HEK293T (cell line): ENCODE results near the gene HES4.

Source experiments
- CTCF ChIA-PET: fragments of 350-600 bp; formaldehyde crosslinking; extraction: SDS; loops from one replicate; lab custom pipeline; 2021; ENCODE audit warnings: antibody characterized with exemption, inconsistent platforms; lab: Yijun Ruan, JAX
- POLR2A ChIA-PET: fragments of 350-600 bp; formaldehyde crosslinking; extraction: SDS; loops from one replicate; lab custom pipeline; 2020; ENCODE audit warnings: antibody characterized with exemption, inconsistent platforms; lab: Yijun Ruan, JAX
- DNase-seq: peaks from one replicate; pipeline ENCODE4 v3.0.0; 2012; ENCODE audit warnings: mixed read lengths; ENCODE audit errors: extremely low spot score
- ARNT ChIP-seq: fragments of 450-650 bp; IDR thresholded peaks from 2 replicates; pipeline ENCODE4 v1.6.1; 2017; ENCODE audit warnings: mild to moderate bottlenecking
- BHLHE40 ChIP-seq: fragments of 450-650 bp; IDR thresholded peaks from 2 replicates; pipeline ENCODE4 v1.6.1; 2016; ENCODE audit warnings: mild to moderate bottlenecking, moderate library complexity, borderline replicate concordance
- CTBP1 ChIP-seq: fragments of 450-650 bp; IDR thresholded peaks from 2 replicates; pipeline ENCODE4 v1.6.1; 2016; ENCODE audit warnings: borderline replicate concordance
- ELF4 ChIP-seq: fragments of 450-650 bp; IDR thresholded peaks from 2 replicates; pipeline ENCODE4 v1.6.1; 2017; ENCODE audit warnings: antibody characterized with exemption
- FOXA1 ChIP-seq: fragments of 450-650 bp; IDR thresholded peaks from 2 replicates; pipeline ENCODE4 v1.6.1; 2016; ENCODE audit warnings: mild to moderate bottlenecking
- FOXK2 ChIP-seq: fragments of 450-650 bp; IDR thresholded peaks from 2 replicates; pipeline ENCODE4 v1.6.1; 2016; ENCODE audit warnings: mild to moderate bottlenecking
- FOXM1 ChIP-seq: fragments of 450-650 bp; IDR thresholded peaks from 2 replicates; pipeline ENCODE4 v1.6.1; 2017; ENCODE audit warnings: mild to moderate bottlenecking, borderline replicate concordance
- HDGF ChIP-seq: fragments of 450-650 bp; IDR thresholded peaks from 2 replicates; pipeline ENCODE4 v1.6.1; 2017; ENCODE audit warnings: antibody characterized with exemption, borderline replicate concordance
- L3MBTL2 ChIP-seq: fragments of 450-650 bp; conservative IDR thresholded peaks from 2 replicates; pipeline ENCODE4 v1.6.1; 2016; ENCODE audit warnings: mild to moderate bottlenecking
- LEF1 ChIP-seq: fragments of 450-650 bp; IDR thresholded peaks from 2 replicates; pipeline ENCODE4 v1.6.1; 2017; ENCODE audit warnings: mild to moderate bottlenecking, borderline replicate concordance
- NFRKB ChIP-seq: fragments of 450-650 bp; IDR thresholded peaks from 2 replicates; pipeline ENCODE4 v1.6.1; 2016; ENCODE audit warnings: mild to moderate bottlenecking, moderate library complexity
- SP1 ChIP-seq: fragments of 450-650 bp; IDR thresholded peaks from 2 replicates; pipeline ENCODE4 v1.6.1; 2017
- SUZ12 ChIP-seq: fragments of 450-650 bp; IDR thresholded peaks from 2 replicates; pipeline ENCODE4 v1.6.1; 2016; ENCODE audit warnings: mild to moderate bottlenecking
- TARDBP ChIP-seq: fragments of 450-650 bp; IDR thresholded peaks from 2 replicates; pipeline ENCODE4 v1.6.1; 2016
- ZNF384 ChIP-seq: fragments of 450-650 bp; IDR thresholded peaks from 2 replicates; pipeline ENCODE4 v1.6.1; 2016
- TF ChIP-seq, protein P1 (sequence below): fragments of 450-650 bp; IDR thresholded peaks from 2 replicates; pipeline ENCODE4 v1.6.1; 2016

Gene HES4

DNA sequence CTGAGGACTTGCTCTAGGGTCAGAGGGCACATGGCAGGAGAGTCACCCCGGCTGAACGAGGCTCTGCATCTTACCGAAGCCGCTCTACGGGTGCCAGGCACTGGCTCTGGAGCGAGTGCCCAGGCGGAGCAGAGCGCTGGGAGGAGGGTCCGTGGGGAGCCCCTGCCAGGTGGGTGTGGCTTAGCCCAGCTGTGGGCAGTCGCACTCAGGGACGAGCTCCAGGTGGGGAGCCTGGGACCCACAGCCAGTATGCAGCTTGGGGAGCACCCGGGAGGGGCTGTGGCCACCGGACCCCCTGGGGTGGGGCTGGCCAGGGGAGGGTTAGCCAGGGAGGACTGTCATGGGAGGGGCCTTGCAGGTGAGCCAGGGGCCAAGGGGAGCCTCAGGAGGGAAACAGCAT is 23.8 kb upstream of the HES4 start:
- CTCF ChIA-PET = no interaction called here
- TF ChIP-seq ZNF384 (no peak), TARDBP (no peak), L3MBTL2 (no peak), FOXM1 (no peak), FOXA1 (no peak), SP1 (no peak), ELF4 (no peak), ARNT (no peak), HDGF (no peak), FOXK2 (no peak), NFRKB (no peak)
- TF ChIP-seq, protein P1, sequence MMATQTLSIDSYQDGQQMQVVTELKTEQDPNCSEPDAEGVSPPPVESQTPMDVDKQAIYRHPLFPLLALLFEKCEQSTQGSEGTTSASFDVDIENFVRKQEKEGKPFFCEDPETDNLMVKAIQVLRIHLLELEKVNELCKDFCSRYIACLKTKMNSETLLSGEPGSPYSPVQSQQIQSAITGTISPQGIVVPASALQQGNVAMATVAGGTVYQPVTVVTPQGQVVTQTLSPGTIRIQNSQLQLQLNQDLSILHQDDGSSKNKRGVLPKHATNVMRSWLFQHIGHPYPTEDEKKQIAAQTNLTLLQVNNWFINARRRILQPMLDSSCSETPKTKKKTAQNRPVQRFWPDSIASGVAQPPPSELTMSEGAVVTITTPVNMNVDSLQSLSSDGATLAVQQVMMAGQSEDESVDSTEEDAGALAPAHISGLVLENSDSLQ = no peak
- no peak for DNase-seq
- POLR2A ChIA-PET = interaction anchor here (0.7 to 1.2 kb wide), 2 partner anchors 36 to 250 kb away, joined by 3 read pairs; partner anchors contain the start of gene UBE2J2

DNA sequence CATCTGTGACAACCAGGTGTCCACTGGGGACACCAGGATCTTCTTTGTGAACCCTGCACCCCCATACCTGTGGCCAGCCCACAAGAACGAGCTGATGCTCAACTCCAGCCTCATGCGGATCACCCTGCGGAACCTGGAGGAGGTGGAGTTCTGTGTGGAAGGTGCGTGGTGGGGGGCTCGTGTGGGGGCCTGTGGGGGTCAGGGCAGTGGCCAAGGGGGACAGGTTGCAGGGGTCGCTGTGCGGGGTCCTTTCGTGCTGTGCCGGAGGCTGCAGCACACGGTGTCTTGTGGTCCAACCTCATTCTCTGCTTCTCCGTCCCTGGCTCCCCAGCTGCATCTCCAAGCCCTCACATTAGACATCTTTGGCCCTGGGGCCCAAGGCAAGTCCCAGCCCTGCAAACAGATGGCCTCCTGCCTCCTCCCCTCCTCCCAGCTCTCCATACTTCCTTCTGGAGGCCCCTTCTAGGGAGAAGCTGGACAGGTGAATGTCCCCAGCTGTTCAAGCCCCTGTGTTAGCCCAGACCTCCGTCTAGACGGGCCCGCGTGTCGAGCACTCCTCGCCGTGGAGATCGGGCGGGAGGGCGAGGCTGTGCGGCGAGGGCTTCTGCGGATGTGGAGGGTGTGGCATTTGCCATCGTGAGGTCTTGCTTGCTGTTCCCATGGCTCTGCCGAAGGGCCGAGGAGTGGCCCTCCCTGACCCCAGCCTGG is 22.6 kb upstream of the HES4 start:
- ChIA-PET CTCF (interaction anchor here (0.6 kb wide), 1 partner anchor 42 kb away, joined by 4 read pairs; no protein-coding TSS in a partner anchor), POLR2A (interaction anchor here (0.9 kb wide), 1 partner anchor 16 kb away, joined by 3 read pairs; no protein-coding TSS in a partner anchor)
- DNase-seq = no peak
- TF ChIP-seq HDGF (no peak), ZNF384 (no peak), CTBP1 (no peak), SP1 (no peak), ELF4 (no peak), LEF1 (no peak), TARDBP (no peak), L3MBTL2 (no peak), FOXK2 (no peak), ARNT (no peak), SUZ12 (no peak), BHLHE40 (no peak), FOXA1 (no peak), FOXM1 (no peak), NFRKB (no peak)
- TF ChIP-seq, protein P1 = no peak

DNA sequence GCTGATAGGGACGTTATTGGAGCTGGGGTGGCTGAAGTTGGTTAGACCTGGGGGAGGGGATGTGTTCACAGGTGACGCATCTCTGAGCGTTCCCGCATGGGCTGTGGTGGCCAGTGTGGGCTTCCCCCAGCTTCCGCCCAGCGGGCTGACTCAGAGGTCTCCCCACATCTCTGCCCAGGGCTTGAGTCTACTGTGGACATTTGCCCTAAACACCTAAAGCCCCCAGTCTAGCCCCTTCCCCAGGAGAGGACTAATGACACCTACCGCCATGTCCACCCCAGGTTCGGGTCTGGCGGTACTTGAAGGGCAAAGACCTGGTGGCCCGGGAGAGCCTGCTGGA is 22.0 kb upstream of the HES4 start:
- CTCF ChIA-PET = no interaction called here
- TF ChIP-seq TARDBP (no peak), FOXA1 (no peak), SUZ12 (no peak), SP1 (no peak), ARNT (no peak), LEF1 (no peak), NFRKB (no peak), BHLHE40 (no peak), FOXK2 (no peak)
- POLR2A ChIA-PET = interaction anchor here (0.9 kb wide), 1 partner anchor 16 kb away, joined by 3 read pairs; no protein-coding TSS in a partner anchor
- DNase-seq = no peak

DNA sequence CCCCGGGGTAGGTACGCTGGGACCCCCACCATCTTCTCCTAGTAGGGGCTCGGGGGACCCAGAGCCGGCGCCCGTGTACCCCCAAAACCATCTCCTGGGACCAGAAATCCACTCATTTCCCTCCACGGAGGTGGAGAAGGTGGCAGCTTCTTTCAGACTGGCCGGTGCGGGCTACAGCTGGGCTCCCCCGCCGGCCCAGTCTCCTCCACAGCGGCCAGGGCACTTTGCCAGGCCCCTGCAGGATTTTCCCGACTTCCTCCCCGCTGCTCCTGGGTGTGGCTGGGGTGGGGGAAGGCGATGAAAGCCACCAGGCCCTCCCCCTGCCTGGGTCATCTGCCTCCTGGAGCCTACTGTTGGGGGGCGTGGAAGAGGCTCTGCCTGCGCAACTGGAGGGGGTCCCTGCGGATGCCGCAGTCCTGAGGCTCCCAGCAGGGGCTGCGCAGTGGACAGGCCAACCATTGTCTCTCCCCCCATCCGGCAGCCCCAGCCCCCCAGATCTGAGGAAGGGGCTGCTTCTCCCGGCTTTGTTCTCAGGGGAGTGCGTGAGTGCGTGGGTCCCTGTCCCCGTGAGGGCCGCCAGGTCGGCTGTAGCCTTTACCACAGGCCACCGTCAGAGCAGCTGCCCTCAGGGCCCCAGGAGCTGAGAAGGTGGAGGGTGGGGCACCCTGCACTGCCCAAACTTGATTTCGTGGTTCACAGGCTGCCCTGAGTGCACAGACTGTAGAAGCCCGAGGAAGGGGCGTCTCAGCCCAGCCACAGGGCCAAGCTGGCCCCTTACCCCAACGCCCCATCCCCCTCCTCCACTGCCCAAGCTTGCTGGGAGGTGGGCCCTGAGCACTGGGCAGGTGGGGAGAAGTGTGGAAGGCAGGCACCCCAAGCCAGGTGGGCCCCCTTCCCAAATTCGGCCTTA is 21.4 kb upstream of the HES4 start:
- POLR2A ChIA-PET = interaction anchor here (0.9 kb wide), 1 partner anchor 17 kb away, joined by 3 read pairs; no protein-coding TSS in a partner anchor
- CTCF ChIA-PET = no interaction called here

DNA sequence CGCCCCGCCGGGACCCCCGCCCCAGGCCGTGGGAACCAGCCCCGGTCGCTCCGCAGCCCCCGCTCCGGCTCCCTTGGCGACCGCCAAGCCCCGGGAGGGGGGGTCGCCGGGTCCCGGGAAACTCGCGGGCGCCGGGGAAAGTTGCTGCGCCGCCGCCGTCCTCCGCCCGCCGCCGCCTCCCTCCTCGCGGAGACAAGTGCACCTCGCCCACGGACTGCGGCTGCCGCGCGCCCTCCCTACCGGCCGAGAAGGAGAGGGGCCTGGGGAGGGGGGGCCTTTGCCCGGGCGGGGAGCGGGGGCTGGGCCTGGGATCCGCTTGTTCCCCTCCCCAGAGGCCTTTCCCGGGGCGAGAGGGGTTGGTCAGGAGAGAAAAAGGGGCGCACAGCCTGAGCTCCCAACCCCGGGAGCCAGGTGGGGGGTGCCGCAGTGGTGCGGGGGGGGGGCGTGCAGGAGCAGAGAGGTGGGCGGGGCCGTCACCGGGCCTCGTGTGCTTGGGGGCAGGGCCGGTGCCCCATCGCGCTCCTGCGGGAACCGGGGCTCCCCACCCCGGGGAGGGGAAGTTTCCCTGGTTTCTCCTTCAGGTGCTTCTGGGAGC is 20.6 kb upstream of the HES4 start:
- POLR2A ChIA-PET = no interaction called here

More for the DNA sequence above, 21.4 kb upstream of the HES4 start:
- DNase-seq = peak; percentile 35
- TF ChIP-seq SUZ12 = no peak
- no peak for TF ChIP-seq BHLHE40

DNA sequence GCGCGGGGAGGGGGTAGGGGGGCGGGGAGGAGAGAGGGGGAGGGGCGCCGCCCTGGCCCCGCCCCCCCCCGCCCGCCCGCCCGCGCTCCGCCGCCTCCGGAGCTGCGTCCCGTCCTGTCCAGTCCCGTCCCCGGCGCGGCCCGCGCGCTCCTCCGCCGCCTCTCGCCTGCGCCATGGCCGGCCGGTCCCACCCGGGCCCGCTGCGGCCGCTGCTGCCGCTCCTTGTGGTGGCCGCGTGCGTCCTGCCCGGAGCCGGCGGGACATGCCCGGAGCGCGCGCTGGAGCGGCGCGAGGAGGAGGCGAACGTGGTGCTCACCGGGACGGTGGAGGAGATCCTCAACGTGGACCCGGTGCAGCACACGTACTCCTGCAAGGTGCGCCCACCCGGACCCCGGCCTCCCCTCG is 20.1 kb upstream of the HES4 start, which contains the start of gene AGRN:
TSS of gene AGRN (plus strand) at position 121 of the 405 bp plus-strand sequence. CDS start at position 174, 53 bp downstream.
- DNase-seq = peak; percentile 72
- POLR2A ChIA-PET = interaction anchor here (1.0 to 1.4 kb wide), 4 partner anchors 13 to 37 kb away, joined by 3 to 6 read pairs (median 4); partner anchors contain the start of gene HES4
- CTCF ChIA-PET = interaction anchor here (1.0 kb wide), 1 partner anchor 44 kb away, joined by 6 read pairs; no protein-coding TSS in a partner anchor
- TF ChIP-seq LEF1 (no peak), L3MBTL2 (no peak), ELF4 (no peak), NFRKB (no peak), TARDBP (no peak)
- TF ChIP-seq, protein P1 = no peak

More for the DNA sequence above, 20.6 kb upstream of the HES4 start:
- CTCF ChIA-PET = no interaction called here
- no peak for DNase-seq
- TF ChIP-seq TARDBP (no peak), FOXM1 (no peak)
- TF ChIP-seq, protein P1 = no peak
